Activated CD4-positive, alpha-beta T cell treated with anti-CD3 and anti-CD28 coated beads for 36 hours (primary cell): ENCODE measurements around the gene OLFML2A. TPM values are rescaled to one million over a fixed set of nuclear protein-coding genes. Genes with fewer than 3 reads are reported as not detected.
A peak's percentile ranks its signal among the peaks of the same experiment; 100 is the strongest.

Source experiments
- ATAC-seq: fragments of 200-7000 bp; cut with Tn5 transposase; one replicate; pipeline ENCODE4 v1.10.0; 2021; ENCODE audit warnings: mild to moderate bottlenecking, moderate library complexity
- CTCF ChIA-PET: fragments of 350-600 bp; sonication (Branson Sonifier 250); formaldehyde crosslinking; loops from one replicate; lab custom pipeline; 2021; ENCODE audit warnings: antibody characterized with exemption; lab: Charles Lee
- POLR2A ChIA-PET: fragments of 350-600 bp; sonication (Branson Sonifier 250); formaldehyde crosslinking; loops from one replicate; lab custom pipeline; 2021; ENCODE audit warnings: antibody characterized with exemption, inconsistent platforms; lab: Charles Lee
- DNase-seq: peaks from one replicate; pipeline ENCODE4 v3.0.0-alpha.2; 2020
- H3K27ac Mint-ChIP-seq: one replicate; pipeline ENCODE4 v1.8.0; 2021; ENCODE audit warnings: mixed read lengths
- H3K27me3 Mint-ChIP-seq: one replicate; pipeline ENCODE4 v1.8.0; 2021; ENCODE audit warnings: mixed read lengths
- H3K36me3 Mint-ChIP-seq: one replicate; pipeline ENCODE4 v1.8.0; 2021; ENCODE audit warnings: low read depth, mixed read lengths
- H3K4me1 Mint-ChIP-seq: one replicate; pipeline ENCODE4 v1.8.0; 2021; ENCODE audit warnings: mixed read lengths
- H3K4me3 Mint-ChIP-seq: one replicate; pipeline ENCODE4 v1.8.0; 2021; ENCODE audit warnings: mild to moderate bottlenecking, moderate library complexity, mixed read lengths
- H3K9me3 Mint-ChIP-seq: one replicate; pipeline ENCODE4 v1.8.0; 2021; ENCODE audit warnings: low read depth, mixed read lengths
- intact Hi-C, 2 experiments: fragments of 100-400 bp; cut with DNase I in 1 of 2; cut with micrococcal nuclease in 1 of 2; formaldehyde crosslinking; loops; one replicate each; pipeline versions ENCODE4 v1.14.2 to v1.15.1; 2022 to 2024; cut with DNase I, micrococcal nuclease
- total RNA-seq, 2 experiments: library from RNA; stranded (reverse); gene quantifications; one replicate each; pipeline ENCODE4 v1.2.3, GENCODE V29; 2021

The OLFML2A gene
- total RNA-seq, 2 experiments from 2014 or later = 0.05 TPM; not detected in 1

DNA sequence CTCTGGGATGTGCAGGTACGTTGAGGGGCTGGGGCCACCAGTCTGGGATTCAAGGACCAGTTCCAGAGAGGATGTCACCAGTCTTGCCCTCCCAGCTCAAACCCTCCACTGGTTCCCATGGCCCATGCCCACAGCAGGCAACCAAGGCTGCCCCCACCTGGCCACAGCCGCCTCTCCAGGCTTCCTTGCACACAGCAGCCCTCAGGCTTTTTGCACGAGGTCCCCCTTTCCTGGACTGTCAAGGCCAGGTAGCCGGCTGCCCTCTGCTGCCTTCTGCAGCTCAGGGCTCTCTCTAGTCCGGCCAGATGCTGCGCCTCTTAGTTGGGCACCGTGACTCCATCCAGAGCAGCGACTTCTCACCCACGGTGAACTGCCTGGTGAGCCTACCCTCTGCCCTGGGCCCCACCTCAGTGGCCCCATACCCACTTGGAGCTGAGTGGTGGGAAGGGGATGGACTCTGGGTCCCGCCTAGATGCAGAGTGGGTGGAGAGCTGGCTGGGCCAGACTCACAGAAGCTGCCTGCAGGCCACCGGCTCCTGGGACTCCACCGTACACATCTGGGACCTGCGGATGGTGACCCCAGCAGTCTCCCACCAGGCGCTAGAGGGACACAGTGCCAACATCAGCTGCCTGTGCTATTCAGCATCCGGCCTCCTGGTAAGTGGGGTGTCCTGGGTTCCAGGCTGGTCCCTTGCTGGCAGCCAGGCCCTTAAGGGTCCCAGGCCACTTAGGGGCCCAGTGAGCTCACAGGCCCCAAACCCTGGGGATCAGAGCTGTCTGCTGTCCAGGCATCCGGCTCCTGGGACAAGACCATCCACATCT is 79.2 kb downstream of the OLFML2A start:
- ChIA-PET POLR2A (interaction anchor here (0.6 to 3.0 kb wide), 5 partner anchors 14 to 347 kb away, joined by 3 to 14 read pairs (median 5); no protein-coding TSS in a partner anchor), CTCF (interaction anchor here (0.7 to 8.5 kb wide), 6 partner anchors 16 to 385 kb away, joined by 3 to 260 read pairs (median 4); partner anchors contain the start of genes HSPA5, NR6A1 and OLFML2A)
- peaks cover 3% of the 10 kb centered on the region for H3K27me3 Mint-ChIP-seq
- H3K27ac Mint-ChIP-seq = no peak overlapping the region
- peak; percentile 56 for DNase-seq
- intact Hi-C loops = no loop called here
- ATAC-seq = no peak
- peaks cover 43% of the 10 kb centered on the region for H3K4me1 Mint-ChIP-seq
- H3K9me3 Mint-ChIP-seq = no peaks in the 10 kb centered on the region
- H3K4me3 Mint-ChIP-seq = no peak overlapping the region
- H3K36me3 Mint-ChIP-seq = peaks cover 44% of the 10 kb centered on the region

DNA sequence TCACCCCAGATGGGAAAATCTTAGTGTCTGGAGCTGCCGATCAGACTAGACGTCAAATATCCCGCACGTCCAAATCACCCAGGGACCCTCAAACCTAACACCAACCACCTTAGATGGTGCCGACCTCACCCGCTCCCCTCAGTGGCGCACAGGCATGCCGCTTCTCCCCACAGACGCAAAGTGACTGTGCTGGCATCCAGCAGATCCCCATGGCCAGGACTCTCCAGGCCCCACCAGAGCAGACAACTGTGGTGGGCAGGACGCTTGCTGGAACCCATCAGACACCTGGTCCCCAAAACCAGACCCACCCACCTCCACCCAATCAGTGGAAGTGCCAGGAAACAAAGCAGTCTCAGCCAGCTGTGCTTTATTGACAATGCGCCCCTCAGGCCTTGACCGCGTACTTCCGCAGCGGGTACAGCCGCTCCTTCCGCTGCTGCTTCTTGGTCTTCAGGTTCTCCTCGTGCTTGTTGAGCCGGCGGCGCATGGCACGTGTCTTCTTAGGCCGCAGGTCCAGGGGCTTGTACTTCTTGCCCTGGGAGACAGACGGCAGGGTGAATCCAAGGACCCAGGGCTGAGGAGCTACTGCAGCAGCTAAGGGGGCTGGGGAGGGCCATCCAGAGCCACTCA is 80.7 kb downstream of the OLFML2A start:
- Mint-ChIP-seq H3K36me3 (peaks cover 47% of the 10 kb centered on the region), H3K9me3 (no peaks in the 10 kb centered on the region), H3K4me1 (peaks cover 46% of the 10 kb centered on the region), H3K27ac (peak overlapping the region; percentile 25), H3K27me3 (no peaks in the 10 kb centered on the region), H3K4me3 (no peak overlapping the region)
- ATAC-seq = no peak
- intact Hi-C loops = no loop called here
- DNase-seq = no peak
- ChIA-PET POLR2A (interaction anchor here (1.5 kb wide), 1 partner anchor 12 kb away, joined by 5 read pairs; no protein-coding TSS in a partner anchor), CTCF (interaction anchor here (8.5 kb wide), 1 partner anchor 84 kb away, joined by 260 read pairs; the partner anchor contains the start of genes NR6A1 and OLFML2A)

DNA sequence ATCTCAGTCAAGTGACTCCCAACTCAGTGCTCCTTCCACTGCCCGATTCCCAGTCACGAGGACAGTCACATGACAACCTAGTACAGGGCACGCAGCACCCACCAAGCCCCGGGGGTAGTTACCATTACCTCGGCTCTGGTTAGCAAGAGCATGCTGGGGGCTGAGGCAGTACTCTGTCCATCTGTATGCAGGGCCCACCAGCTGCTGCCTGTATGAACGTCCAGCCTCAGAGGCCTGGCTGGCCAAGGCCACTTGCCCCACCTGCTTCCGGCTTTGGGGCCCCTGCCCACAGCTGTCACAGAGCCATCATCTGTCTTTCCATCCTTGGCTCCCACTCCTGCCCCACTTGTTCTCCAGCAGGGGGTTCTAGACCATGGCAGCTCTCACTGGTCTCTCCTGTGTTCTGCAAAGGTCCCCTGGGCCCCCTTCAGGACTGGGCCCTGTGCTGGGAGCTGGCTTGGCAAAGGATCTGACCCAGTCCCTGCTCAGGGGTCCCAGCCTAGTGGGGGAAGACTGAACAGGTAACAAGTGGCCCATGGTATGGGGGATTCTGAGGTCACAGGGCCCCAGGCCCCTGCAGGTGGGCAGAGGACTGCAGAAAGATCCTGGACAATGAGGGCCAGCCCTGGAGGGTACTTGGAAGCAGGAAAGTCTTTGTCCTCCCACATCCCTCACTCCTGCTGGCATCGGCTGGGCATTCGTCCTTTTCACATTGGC is 81.6 kb downstream of the OLFML2A start:
- no peaks in the 10 kb centered on the region for H3K9me3 Mint-ChIP-seq
- peaks cover 47% of the 10 kb centered on the region for H3K36me3 Mint-ChIP-seq
- peaks cover 42% of the 10 kb centered on the region for H3K4me1 Mint-ChIP-seq
- intact Hi-C loops = no loop called here
- peak overlapping the region; percentile 58 for H3K27ac Mint-ChIP-seq
- no peak for ATAC-seq
- peak overlapping the region; percentile 95 for H3K4me3 Mint-ChIP-seq
- CTCF ChIA-PET = interaction anchor here (0.9 kb wide), 1 partner anchor 83 kb away, joined by 7 read pairs; no protein-coding TSS in a partner anchor
- DNase-seq = no peak
- POLR2A ChIA-PET = interaction anchor here (0.6 to 1.5 kb wide), 3 partner anchors 11 to 83 kb away, joined by 4 to 5 read pairs (median 4); partner anchors contain the start of gene GOLGA1
- no peaks in the 10 kb centered on the region for H3K27me3 Mint-ChIP-seq

DNA sequence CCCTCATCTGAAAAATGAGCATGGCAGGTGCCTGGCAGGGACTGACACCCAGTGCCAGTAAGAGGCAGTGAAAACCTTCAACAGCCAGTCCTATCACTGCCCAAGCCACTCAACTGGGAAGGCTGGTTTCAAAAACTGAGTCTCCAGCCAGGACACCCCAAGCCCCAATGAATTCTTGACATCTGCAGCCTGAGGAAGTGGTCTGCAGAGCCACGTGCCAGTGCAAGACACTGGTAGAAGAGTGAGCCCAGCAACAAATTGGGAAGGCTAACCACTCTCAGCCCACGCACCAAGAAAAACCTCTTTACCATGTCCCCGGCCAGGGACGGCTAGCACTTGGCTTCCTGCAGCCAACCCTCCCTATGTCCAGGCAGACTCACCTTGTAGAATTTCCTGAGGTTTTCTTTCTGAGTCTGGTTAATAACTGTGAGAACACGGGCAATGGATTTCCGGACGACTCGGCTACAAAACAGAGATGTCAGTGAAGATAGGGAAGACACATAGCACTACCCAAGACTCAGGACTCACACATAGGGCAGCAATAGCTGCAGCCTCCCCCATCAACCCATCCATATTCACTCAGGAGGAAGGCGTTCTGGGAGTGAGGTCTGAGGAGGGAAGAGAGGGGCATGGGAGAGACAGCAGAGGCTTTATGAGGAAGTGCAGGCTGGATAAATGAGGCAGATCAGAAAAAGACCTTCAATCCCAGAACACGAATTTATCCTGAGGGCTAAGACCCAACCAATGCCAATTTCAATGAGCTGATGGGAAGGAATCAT is 83.1 kb downstream of the OLFML2A start:
- peak overlapping the region; percentile 95 for H3K27ac Mint-ChIP-seq
- H3K36me3 Mint-ChIP-seq = peaks cover 47% of the 10 kb centered on the region
- peak overlapping the region; percentile 95 for H3K4me3 Mint-ChIP-seq
- peaks cover 46% of the 10 kb centered on the region for H3K4me1 Mint-ChIP-seq
- intact Hi-C loops = loop anchor here in 1 of 2 experiments (5.0 to 10.0 kb wide), 3 partner anchors 845 to 1947 kb away; partner anchors contain the start of genes MAPKAP1 and ZBTB43
- no peak for ATAC-seq
- no peaks in the 10 kb centered on the region for H3K27me3 Mint-ChIP-seq
- H3K9me3 Mint-ChIP-seq = no peaks in the 10 kb centered on the region
- CTCF ChIA-PET = interaction anchor here (1.6 kb wide), 1 partner anchor 86 kb away, joined by 6 read pairs; no protein-coding TSS in a partner anchor
- no peak for DNase-seq
- POLR2A ChIA-PET = interaction anchor here (0.5 to 2.7 kb wide), 4 partner anchors 10 to 369 kb away, joined by 3 to 33 read pairs (median 4); partner anchors contain the start of gene NR6A1

GRCh38 chr9:124860582-124861341 is 83.8 kb downstream of the OLFML2A start:
- CTCF ChIA-PET = interaction anchor here (1.6 to 2.6 kb wide), 4 partner anchors 8 to 90 kb away, joined by 6 to 19 read pairs (median 7); partner anchors contain the start of genes NR6A1 and WDR38
- H3K4me1 Mint-ChIP-seq = peaks cover 46% of the 10 kb centered on the region
- H3K27ac Mint-ChIP-seq = peak overlapping the region; percentile 95
- H3K9me3 Mint-ChIP-seq = no peaks in the 10 kb centered on the region
- intact Hi-C loops = loop anchor here in 1 of 2 experiments (5.0 to 10.0 kb wide), 3 partner anchors 844 to 1947 kb away; partner anchors contain the start of genes MAPKAP1 and ZBTB43
- POLR2A ChIA-PET = interaction anchor here (0.5 to 2.7 kb wide), 11 partner anchors 7 to 380 kb away, joined by 3 to 33 read pairs (median 3); partner anchors contain the start of genes HSPA5, NR6A1 and WDR38
- no peaks in the 10 kb centered on the region for H3K27me3 Mint-ChIP-seq
- H3K4me3 Mint-ChIP-seq = peak overlapping the region; percentile 95
- no peak for ATAC-seq
- DNase-seq = no peak
- H3K36me3 Mint-ChIP-seq = peaks cover 47% of the 10 kb centered on the region

- intact Hi-C loops = loop anchor here (1.0 to 10.0 kb wide), 11 partner anchors 9 to 1946 kb away; partner anchors contain the start of genes PPP6C (in 2 of the 2), GOLGA1 (in 1 of the 2), HSPA5 (in 1 of the 2) and MAPKAP1 (in 1 of the 2)
- POLR2A ChIA-PET = interaction anchor here (0.6 to 2.7 kb wide), 11 partner anchors 8 to 380 kb away, joined by 3 to 33 read pairs (median 3); partner anchors contain the start of genes HSPA5, NR6A1 and WDR38
- H3K27ac Mint-ChIP-seq = peak within 1 kb of the TSS; percentile 95
These were observed 84.7 kb downstream of the OLFML2A start, which contains the start of the genes ARPC5L and RPL35 for GRCh38 chr9:124861342-124862229. Gene ARPC5L (plus strand): TSS chr9:124862130. CDS start chr9:124869291, 7,161 bp downstream. Gene RPL35 (minus strand): TSS chr9:124861957. CDS start chr9:124861912, 45 bp downstream.

GRCh38 chr9:124863371-124863871 is 86.5 kb downstream of the OLFML2A start:
- POLR2A ChIA-PET = no interaction called here
- H3K4me1 Mint-ChIP-seq = peaks cover 40% of the 10 kb centered on the region
- H3K9me3 Mint-ChIP-seq = no peaks in the 10 kb centered on the region
- peaks cover 41% of the 10 kb centered on the region for H3K36me3 Mint-ChIP-seq
- H3K4me3 Mint-ChIP-seq = peak overlapping the region; percentile 37
- peak overlapping the region; percentile 13 for H3K27ac Mint-ChIP-seq
- no peak for DNase-seq
- intact Hi-C loops = loop anchor here in 1 of 2 experiments (5.0 to 10.0 kb wide), 3 partner anchors 841 to 1944 kb away; partner anchors contain the start of genes MAPKAP1 and ZBTB43
- CTCF ChIA-PET = interaction anchor here (1.3 to 2.6 kb wide), 3 partner anchors 11 to 90 kb away, joined by 4 to 19 read pairs (median 4); partner anchors contain the start of genes OLFML2A and WDR38
- ATAC-seq = no peak
- H3K27me3 Mint-ChIP-seq = no peaks in the 10 kb centered on the region

More at GRCh38 chr9:124861342-124862229, 84.7 kb downstream of the OLFML2A start, which contains the start of the genes ARPC5L and RPL35:
- CTCF ChIA-PET = interaction anchor here (0.7 to 2.6 kb wide), 10 partner anchors 9 to 278 kb away, joined by 3 to 19 read pairs (median 4); partner anchors contain the start of genes NR6A1, OLFML2A and WDR38
- DNase-seq (peak; percentile 98), ATAC-seq (peak; percentile 95)
- Mint-ChIP-seq H3K9me3 (no peaks in the 10 kb centered on the region), H3K27me3 (no peaks in the 10 kb centered on the region), H3K4me3 (peak within 1 kb of the TSS; percentile 95), H3K4me1 (peaks cover 46% of the 10 kb centered on the region), H3K36me3 (peaks cover 47% of the 10 kb centered on the region)
